HepG2 (cell line): ENCODE measurements around the gene SDR39U1. TPM values are rescaled to one million over a fixed set of nuclear protein-coding genes. Genes with fewer than 3 reads are reported as not detected.

Experiments
- ASH2L ChIP-seq: fragments of 300-600, 200-600 bp; sonication (generic); IDR thresholded peaks from 2 replicates; pipeline ENCODE4 v1.7.0; 2017; ENCODE audit warnings: low read depth, mild to moderate bottlenecking, moderate library complexity, mixed read lengths, low read length; ENCODE audit not compliant: insufficient read length
- CBX1 ChIP-seq: IDR thresholded peaks from one replicate; pipeline ENCODE4 v1.6.1; 2016; ENCODE audit warnings: antibody characterized with exemption, low read depth
- GATAD2A ChIP-seq: IDR thresholded peaks from 2 replicates; pipeline ENCODE4 v1.6.1; 2016
- MBD4 ChIP-seq: IDR thresholded peaks from 2 replicates; pipeline ENCODE4 v1.6.1; 2012; ENCODE audit warnings: low read length, inconsistent platforms, borderline replicate concordance
- PAF1 ChIP-seq: IDR thresholded peaks from 2 replicates; pipeline ENCODE4 v1.6.1; 2016; ENCODE audit warnings: missing genetic modification reagents, missing compliant biosample characterization
- YEATS2 ChIP-seq: sonication (generic); formaldehyde crosslinking; IDR thresholded peaks from 2 replicates; pipeline ENCODE4 v1.4.0; 2020; ENCODE audit warnings: missing genetic modification reagents, borderline replicate concordance
- ZMAT3 ChIP-seq: sonication (generic); formaldehyde crosslinking; conservative IDR thresholded peaks from 2 replicates; pipeline ENCODE4 v1.7.0; 2021; ENCODE audit warnings: missing genetic modification reagents
- ZNF552 ChIP-seq: sonication (generic); formaldehyde crosslinking; IDR thresholded peaks from 2 replicates; pipeline ENCODE4 v1.9.0; 2022; ENCODE audit warnings: missing genetic modification reagents, mild to moderate bottlenecking, borderline replicate concordance
- polyA plus RNA-seq, 8 experiments: library from polyadenylated mRNA; depleted of rRNA in 3 of 8; stranded (reverse) in 7 of 8; unstranded in 1 of 8; fragments of >200 nt; fragmentation: Illumina TruSeq in 4 of 8; extraction: Trizol in 4 of 8; gene quantifications; 2 replicates each; pipeline versions ENCODE4 v1.2.1 to v1.2.3, GENCODE V29; 2011 to 2016; ENCODE audit warnings: low read depth in 4 of 8, missing spikeins in 1 of 8, mixed read lengths in 1 of 8; ENCODE audit not compliant: insufficient read depth in 1 of 8
- total RNA-seq, 5 experiments: library from RNA; depleted of rRNA; stranded (reverse); fragments of >200 nt; fragmentation: Illumina TruSeq; extraction: Trizol; gene quantifications; 2 replicates each; pipeline ENCODE4 v1.2.3, GENCODE V29; 2016; ENCODE audit warnings: low read depth in 1 of 5
- TF ChIP-seq, protein P1 (sequence below), 2 experiments: fragments of 450-650 bp in 1 of 2; sonication (generic) in 1 of 2; formaldehyde crosslinking in 1 of 2; IDR thresholded peaks; 2 replicates each; pipeline versions ENCODE4 v1.6.1 to v1.8.0; 2016 to 2022; ENCODE audit warnings: antibody characterized with exemption in 1 of 2, mild to moderate bottlenecking in 1 of 2, missing genetic modification reagents in 1 of 2
- TF ChIP-seq, protein P2 (sequence below): sonication (generic); formaldehyde crosslinking; IDR thresholded peaks from 2 replicates; pipeline ENCODE4 v1.4.0; 2020; ENCODE audit warnings: missing genetic modification reagents
- TF ChIP-seq, protein P3 (sequence below): sonication (generic); formaldehyde crosslinking; IDR thresholded peaks from 2 replicates; pipeline ENCODE4 v1.5.0; 2020; ENCODE audit warnings: mild to moderate bottlenecking, missing genetic modification reagents, moderate library complexity
- TF ChIP-seq, protein P4 (sequence below): sonication (generic); formaldehyde crosslinking; IDR thresholded peaks from 2 replicates; pipeline ENCODE4 v1.4.0; 2020; ENCODE audit warnings: missing genetic modification reagents
- TF ChIP-seq, protein P5 (sequence below): sonication (generic); formaldehyde crosslinking; IDR thresholded peaks from 2 replicates; pipeline ENCODE4 v1.8.1; 2023; ENCODE audit warnings: mild to moderate bottlenecking, missing genetic modification reagents, borderline replicate concordance

SDR39U1 gene
- total and polyA plus RNA-seq, 2 of the 13 experiments (the other 11 are each of a cell fraction or from before 2014, with no cell fraction given) = 34.4 to 129 TPM

DNA sequence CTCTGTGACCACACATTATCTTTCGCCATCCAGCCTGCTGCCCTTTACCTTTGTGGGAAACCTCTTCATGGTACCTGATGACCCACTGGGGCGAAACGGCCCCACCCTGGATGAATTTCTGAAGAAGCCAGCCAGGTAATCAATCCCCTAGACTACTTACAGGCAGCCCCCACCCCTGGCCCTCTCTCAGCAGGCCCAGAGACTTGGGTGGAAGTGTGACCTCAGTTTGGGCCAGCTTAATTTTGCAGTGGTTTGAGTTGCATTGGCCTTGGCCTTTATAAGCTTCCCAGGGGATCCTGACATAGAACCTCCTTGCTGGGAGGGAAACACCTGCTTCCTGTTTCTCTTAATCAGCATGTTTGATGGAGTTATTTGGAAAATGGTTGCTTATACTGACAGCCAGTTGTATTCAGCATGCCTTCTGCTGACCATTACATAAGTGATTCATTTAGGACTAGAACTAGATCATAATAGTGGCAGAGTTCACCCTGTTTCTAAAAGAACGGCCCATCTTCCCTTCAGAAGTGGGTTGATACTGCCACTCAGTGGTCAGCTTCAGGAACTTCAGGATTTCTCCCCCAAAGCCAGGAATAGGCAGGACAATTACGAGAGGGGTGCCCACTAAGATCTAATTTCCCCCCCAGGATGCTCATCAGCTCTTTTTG is 6.1 kb downstream of the SDR39U1 start (continued):
- TF ChIP-seq, protein P1, sequence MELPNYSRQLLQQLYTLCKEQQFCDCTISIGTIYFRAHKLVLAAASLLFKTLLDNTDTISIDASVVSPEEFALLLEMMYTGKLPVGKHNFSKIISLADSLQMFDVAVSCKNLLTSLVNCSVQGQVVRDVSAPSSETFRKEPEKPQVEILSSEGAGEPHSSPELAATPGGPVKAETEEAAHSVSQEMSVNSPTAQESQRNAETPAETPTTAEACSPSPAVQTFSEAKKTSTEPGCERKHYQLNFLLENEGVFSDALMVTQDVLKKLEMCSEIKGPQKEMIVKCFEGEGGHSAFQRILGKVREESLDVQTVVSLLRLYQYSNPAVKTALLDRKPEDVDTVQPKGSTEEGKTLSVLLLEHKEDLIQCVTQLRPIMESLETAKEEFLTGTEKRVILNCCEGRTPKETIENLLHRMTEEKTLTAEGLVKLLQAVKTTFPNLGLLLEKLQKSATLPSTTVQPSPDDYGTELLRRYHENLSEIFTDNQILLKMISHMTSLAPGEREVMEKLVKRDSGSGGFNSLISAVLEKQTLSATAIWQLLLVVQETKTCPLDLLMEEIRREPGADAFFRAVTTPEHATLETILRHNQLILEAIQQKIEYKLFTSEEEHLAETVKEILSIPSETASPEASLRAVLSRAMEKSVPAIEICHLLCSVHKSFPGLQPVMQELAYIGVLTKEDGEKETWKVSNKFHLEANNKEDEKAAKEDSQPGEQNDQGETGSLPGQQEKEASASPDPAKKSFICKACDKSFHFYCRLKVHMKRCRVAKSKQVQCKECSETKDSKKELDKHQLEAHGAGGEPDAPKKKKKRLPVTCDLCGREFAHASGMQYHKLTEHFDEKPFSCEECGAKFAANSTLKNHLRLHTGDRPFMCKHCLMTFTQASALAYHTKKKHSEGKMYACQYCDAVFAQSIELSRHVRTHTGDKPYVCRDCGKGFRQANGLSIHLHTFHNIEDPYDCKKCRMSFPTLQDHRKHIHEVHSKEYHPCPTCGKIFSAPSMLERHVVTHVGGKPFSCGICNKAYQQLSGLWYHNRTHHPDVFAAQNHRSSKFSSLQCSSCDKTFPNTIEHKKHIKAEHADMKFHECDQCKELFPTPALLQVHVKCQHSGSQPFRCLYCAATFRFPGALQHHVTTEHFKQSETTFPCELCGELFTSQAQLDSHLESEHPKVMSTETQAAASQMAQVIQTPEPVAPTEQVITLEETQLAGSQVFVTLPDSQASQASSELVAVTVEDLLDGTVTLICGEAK (IDR thresholded peaks at IDR 0.05) = no peak
- TF ChIP-seq, protein P1 (CRISPR knock-in tag; IDR thresholded peaks at IDR 0.05) = no peak
- TF ChIP-seq, protein P2, sequence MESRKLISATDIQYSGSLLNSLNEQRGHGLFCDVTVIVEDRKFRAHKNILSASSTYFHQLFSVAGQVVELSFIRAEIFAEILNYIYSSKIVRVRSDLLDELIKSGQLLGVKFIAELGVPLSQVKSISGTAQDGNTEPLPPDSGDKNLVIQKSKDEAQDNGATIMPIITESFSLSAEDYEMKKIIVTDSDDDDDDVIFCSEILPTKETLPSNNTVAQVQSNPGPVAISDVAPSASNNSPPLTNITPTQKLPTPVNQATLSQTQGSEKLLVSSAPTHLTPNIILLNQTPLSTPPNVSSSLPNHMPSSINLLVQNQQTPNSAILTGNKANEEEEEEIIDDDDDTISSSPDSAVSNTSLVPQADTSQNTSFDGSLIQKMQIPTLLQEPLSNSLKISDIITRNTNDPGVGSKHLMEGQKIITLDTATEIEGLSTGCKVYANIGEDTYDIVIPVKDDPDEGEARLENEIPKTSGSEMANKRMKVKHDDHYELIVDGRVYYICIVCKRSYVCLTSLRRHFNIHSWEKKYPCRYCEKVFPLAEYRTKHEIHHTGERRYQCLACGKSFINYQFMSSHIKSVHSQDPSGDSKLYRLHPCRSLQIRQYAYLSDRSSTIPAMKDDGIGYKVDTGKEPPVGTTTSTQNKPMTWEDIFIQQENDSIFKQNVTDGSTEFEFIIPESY = no peak
- TF ChIP-seq ZNF552 (CRISPR knock-in tag) (peak; percentile 70; the same call in 1 of the 2 replicates), ASH2L (peak; percentile 63), MBD4 (no peak), ZMAT3 (peak; percentile 51; the same call in 1 of the 2 replicates), CBX1 (no peak), YEATS2 (CRISPR knock-in tag) (no peak), GATAD2A (peak; percentile 56; the same call in 1 of the 2 replicates), PAF1 (peak; percentile 67; the same call in 1 of the 2 replicates)
- TF ChIP-seq, protein P3, sequence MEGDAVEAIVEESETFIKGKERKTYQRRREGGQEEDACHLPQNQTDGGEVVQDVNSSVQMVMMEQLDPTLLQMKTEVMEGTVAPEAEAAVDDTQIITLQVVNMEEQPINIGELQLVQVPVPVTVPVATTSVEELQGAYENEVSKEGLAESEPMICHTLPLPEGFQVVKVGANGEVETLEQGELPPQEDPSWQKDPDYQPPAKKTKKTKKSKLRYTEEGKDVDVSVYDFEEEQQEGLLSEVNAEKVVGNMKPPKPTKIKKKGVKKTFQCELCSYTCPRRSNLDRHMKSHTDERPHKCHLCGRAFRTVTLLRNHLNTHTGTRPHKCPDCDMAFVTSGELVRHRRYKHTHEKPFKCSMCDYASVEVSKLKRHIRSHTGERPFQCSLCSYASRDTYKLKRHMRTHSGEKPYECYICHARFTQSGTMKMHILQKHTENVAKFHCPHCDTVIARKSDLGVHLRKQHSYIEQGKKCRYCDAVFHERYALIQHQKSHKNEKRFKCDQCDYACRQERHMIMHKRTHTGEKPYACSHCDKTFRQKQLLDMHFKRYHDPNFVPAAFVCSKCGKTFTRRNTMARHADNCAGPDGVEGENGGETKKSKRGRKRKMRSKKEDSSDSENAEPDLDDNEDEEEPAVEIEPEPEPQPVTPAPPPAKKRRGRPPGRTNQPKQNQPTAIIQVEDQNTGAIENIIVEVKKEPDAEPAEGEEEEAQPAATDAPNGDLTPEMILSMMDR = peak; percentile 95
- TF ChIP-seq, protein P4, sequence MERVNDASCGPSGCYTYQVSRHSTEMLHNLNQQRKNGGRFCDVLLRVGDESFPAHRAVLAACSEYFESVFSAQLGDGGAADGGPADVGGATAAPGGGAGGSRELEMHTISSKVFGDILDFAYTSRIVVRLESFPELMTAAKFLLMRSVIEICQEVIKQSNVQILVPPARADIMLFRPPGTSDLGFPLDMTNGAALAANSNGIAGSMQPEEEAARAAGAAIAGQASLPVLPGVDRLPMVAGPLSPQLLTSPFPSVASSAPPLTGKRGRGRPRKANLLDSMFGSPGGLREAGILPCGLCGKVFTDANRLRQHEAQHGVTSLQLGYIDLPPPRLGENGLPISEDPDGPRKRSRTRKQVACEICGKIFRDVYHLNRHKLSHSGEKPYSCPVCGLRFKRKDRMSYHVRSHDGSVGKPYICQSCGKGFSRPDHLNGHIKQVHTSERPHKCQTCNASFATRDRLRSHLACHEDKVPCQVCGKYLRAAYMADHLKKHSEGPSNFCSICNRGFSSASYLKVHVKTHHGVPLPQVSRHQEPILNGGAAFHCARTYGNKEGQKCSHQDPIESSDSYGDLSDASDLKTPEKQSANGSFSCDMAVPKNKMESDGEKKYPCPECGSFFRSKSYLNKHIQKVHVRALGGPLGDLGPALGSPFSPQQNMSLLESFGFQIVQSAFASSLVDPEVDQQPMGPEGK (CRISPR knock-in tag) = 0 out of 2 replicates have a peak, but pooled peaks have one; percentile 10
- TF ChIP-seq, protein P5, sequence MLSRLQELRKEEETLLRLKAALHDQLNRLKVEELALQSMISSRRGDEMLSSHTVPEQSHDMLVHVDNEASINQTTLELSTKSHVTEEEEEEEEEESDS (CRISPR knock-in tag) = no peak
